GM12891 (cell line): ENCODE results near the gene FAF1.

Experiments used
- PAX5 ChIP-seq: IDR thresholded peaks from 2 replicates; pipeline ENCODE4 v1.6.1; 2011; ENCODE audit warnings: low read length, moderate library complexity, mild to moderate bottlenecking; ENCODE audit not compliant: insufficient read depth, severe bottlenecking
- POLR2A ChIP-seq: IDR thresholded peaks from 2 replicates; pipeline ENCODE4 v1.6.1; 2011; ENCODE audit warnings: low read depth, low read length, control low read depth
- POLR2AphosphoS5 ChIP-seq: IDR thresholded peaks from 2 replicates; pipeline ENCODE4 v1.6.1; 2011; ENCODE audit warnings: low read depth, low read length, control low read depth
- POU2F2 ChIP-seq: IDR thresholded peaks from 2 replicates; pipeline ENCODE4 v1.6.1; 2011; ENCODE audit warnings: low read depth, mild to moderate bottlenecking, control low read depth, low read length, moderate library complexity
- SPI1 ChIP-seq: IDR thresholded peaks from 2 replicates; pipeline ENCODE4 v1.6.1; 2011; ENCODE audit warnings: low read depth, low read length, control low read depth
- TAF1 ChIP-seq: IDR thresholded peaks from 2 replicates; pipeline ENCODE4 v1.6.1; 2011; ENCODE audit warnings: low read depth, low read length, control low read depth

- TF ChIP-seq TAF1 (no peak), POLR2A (no peak), POLR2AphosphoS5 (no peak), PAX5 (no peak), SPI1 (no peak), POU2F2 (no peak)
These were observed 326.6 kb downstream of the FAF1 start for GRCh38 chr1:50633465-50633864.
